GM21381 (cell line): Measurements from ENCODE around the gene ANKRD65.
A peak's percentile ranks its signal among the peaks of the same experiment; 100 is the strongest.
"Not testable (repeated sequence)": the region's sequence is repeated elsewhere in the genome, so short reads cannot be mapped to it uniquely, and the experiment has no call there.

Source experiments
- ATAC-seq: cut with Tn5 transposase; IDR thresholded peaks from one replicate; pipeline ENCODE4 v1.9.1; 2021; ENCODE audit warnings: mild to moderate bottlenecking, moderate library complexity; ENCODE audit not compliant: unreplicated experiment

ANKRD65 gene

GRCh38 chr1:1399187-1399871 is 21.7 kb downstream of the ANKRD65 start, which contains the start of gene CCNL2:
CCNL2 (minus strand) TSS chr1:1399335; CDS start chr1:1399306, 29 bp downstream.
- ATAC-seq, result peak; percentile 93

DNA sequence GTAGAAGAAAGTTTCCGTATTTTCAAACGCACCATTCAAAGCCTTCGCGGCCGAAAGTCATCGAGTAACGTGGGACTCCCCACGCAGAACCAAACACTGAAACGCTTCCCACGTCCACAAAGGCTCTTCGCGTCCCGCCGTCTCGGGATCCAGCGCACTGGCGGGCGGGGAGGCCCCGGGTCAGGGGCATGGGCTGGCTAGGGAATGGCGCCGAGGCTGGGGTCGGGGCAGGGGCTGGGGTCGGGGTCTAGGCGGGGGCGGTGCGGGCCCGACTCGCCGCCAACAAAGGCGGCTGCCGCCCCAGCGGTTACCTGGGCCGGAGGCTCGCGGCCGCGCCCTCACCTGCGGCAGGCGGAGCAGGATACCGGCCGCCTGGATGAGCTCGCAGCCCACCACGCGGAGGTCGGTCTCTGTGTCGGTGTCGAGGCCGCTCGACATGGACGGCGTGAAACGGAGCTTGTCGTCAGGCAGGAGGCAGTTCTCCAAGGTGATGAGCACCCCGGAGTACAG is 22.3 kb downstream of the ANKRD65 start:
- peak; percentile 13 for ATAC-seq

GRCh38 chr1:1397839-1398523 is 23.1 kb downstream of the ANKRD65 start:
- ATAC-seq, result no peak

- no peak for ATAC-seq
These were observed 25.9 kb downstream of the ANKRD65 start for GRCh38 chr1:1395166-1395565.

- ATAC-seq, result no peak
These were observed 27.0 kb downstream of the ANKRD65 start for GRCh38 chr1:1394116-1394515.

- no peak for ATAC-seq
These were observed 27.6 kb downstream of the ANKRD65 start for GRCh38 chr1:1393428-1393827.

GRCh38 chr1:1393014-1393413 is 28.1 kb downstream of the ANKRD65 start:
- ATAC-seq, result no peak

- no peak for ATAC-seq
These were observed 29.9 kb downstream of the ANKRD65 start for GRCh38 chr1:1391225-1391624.

DNA sequence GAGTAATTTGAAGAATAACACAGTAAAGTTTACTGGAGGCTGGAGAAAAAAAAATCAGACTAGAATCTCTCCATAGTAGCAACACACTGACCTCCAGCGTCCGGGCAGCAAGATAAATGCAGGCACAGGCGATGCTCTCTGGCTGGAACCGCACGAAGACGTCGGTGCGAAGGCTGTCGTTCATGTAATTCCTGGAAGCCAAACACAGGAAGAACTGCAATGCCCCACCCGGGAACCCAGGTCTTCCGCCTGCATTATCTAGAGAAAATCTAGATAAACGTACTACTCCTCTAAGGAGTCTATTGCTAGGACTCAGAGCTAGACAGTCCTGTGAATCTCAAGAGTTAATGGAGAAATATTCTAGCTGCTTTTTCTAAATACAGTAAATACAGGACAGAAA is 30.4 kb downstream of the ANKRD65 start:
- no peak for ATAC-seq

GRCh38 chr1:1388078-1388472 is 33.0 kb downstream of the ANKRD65 start:
- no peak for ATAC-seq

DNA sequence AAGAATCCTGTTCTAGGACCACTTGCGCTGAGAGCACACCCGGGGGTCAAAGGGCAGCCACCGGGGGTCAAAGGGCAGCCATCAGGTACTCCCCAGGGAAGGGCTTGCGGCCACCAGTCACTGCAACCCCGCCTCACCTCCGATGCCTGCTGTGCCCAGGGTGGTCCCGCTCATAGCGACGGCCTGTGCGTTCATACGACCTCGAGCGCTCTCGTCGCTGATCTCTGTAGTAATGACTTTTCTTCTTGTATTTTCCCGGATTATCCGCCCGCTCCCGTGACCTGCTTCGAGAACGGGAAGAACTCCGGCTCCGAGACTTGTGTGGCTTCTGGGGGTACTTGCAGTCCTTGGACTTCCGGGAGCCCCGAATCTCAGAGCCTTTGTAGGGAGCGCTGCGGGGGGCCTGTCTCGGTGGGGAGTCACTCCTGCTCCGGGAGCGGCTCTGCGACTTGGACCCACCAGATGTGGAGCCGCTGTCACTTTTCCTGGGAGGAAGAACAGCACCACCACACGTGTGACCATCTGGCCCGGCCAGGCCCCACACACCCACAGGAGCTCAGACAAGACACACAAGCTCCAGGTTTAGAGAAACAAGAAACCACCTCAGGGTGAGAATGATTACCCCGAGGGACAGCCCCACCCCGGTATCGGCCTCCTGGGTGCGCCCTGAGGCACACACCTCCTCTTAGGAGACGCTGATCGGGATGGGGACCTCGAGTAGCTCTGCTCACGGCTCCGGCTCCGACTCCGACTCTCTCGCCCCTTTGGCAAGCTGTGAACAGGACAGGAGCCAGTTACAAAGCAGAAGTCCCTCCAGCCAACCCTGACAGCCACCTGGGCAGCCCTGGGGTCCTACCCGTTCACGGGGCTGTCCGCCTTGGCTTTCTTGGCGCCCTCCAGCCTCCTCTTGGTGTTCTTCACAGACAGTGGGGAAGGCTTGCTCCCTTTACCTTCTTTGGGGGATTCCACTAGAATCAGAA is 33.7 kb downstream of the ANKRD65 start:
- no peak for ATAC-seq

- ATAC-seq, result no peak
These were observed 35.1 kb downstream of the ANKRD65 start for GRCh38 chr1:1385931-1386330.

GRCh38 chr1:1385339-1385738 is 35.7 kb downstream of the ANKRD65 start:
- not testable (repeated sequence) for ATAC-seq

GRCh38 chr1:1381294-1381693 is 39.8 kb downstream of the ANKRD65 start:
- ATAC-seq, result no peak

DNA sequence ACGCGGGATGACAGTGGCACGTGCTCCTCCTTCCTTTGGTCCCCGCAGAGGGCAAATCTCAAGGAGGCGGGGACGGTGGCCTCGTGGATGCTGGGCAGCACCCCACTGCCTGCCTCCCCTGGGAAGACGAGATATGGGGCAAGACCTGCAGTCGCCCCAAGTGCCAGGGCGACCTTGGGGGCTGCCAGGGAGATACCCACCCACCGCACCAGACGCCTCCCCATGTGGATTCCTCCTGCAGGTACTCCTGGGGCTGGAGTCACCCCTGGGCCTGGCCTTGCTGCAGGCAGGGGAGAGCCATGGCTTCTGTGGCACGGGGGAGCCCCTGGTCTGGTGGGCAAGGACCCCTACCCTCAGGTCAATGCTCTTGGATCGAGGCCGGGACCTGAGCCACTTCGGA is 40.2 kb downstream of the ANKRD65 start:
- ATAC-seq, result no peak

GRCh38 chr1:1377540-1378205 is 43.4 kb downstream of the ANKRD65 start:
- no peak for ATAC-seq

GRCh38 chr1:1376551-1377226 is 44.4 kb downstream of the ANKRD65 start:
- ATAC-seq, result no peak

DNA sequence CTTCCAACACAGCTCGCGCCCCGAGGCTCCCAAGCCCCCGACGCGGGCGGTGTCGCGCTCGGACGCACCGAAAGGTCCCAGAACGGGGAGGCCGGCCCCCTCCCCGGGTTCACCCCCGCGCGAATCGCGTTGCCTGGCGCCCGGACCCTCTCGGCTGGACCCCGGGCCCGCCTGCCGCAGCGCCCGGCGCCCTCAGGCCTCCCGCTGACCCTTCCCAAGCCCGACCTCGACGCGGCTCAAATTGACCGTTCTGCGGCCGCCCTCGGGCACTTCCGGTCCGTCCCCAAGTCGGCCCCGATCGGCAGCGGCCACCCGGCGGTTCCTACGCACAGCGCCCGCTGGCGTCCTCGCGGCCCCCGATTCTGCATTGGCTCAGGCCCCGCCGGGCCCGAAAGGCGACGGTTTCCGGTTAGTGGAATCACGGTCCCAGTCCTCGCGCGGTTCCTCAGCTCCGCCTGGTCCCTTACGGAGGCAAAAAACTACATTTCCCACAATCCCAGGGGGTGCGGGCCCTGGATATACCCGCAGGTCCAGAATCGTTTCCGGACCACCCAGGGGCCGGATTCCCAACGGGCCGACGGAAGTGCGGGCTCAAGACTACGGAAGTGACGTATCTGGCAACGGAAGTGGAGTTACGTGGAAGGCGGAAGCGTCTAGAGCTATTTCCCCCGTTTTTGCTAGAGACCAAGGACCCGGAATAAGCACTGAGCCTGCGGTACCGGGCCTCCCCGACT is 46.0 kb downstream of the ANKRD65 start, which contains the start of gene AURKAIP1:
AURKAIP1 (minus strand) TSS at position 279 of the 734 bp plus-strand sequence. CDS start 451 bp downstream, outside the sequence.
- peak; percentile 78 for ATAC-seq

DNA sequence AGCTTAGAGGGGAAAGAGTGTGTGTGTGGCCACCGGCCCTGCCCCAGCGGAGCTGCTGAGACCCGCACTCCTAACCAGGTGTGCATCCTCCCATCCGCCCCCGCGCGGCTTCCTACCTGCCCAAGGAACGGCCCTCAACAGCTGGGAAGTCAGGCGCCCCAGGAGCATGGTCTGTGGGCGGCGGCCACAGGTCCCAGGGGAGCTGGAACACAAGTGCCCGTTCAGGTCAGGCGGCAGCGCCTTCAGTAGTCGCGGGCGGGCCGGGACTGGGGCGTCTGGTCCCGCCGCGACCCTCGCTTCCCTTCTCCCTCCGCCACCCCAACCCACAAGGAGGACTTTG is 46.5 kb downstream of the ANKRD65 start:
- ATAC-seq, result peak; percentile 3
